Smooth muscle cell (in vitro differentiated cells): ENCODE measurements around the gene ATOX1. TPM values are rescaled to one million over a fixed set of nuclear protein-coding genes. Genes with fewer than 3 reads are reported as not detected.
A peak's percentile ranks its signal among the peaks of the same experiment; 100 is the strongest.

Experiments
- DNase-seq: peaks from one replicate; lab custom pipeline; 2025; ENCODE audit not compliant: unreplicated experiment; lab: John Stamatoyannopoulos, UW
- H2AFZ ChIP-seq: fragments of 200-600 bp; sonication (generic); 2 replicates; pipeline ENCODE4 v1.6.0; 2016; ENCODE audit warnings: antibody characterized with exemption, low read depth, mild to moderate bottlenecking
- H3F3A ChIP-seq: fragments of 200-600 bp; sonication (generic); 2 replicates; pipeline ENCODE4 v1.6.0; 2017; ENCODE audit warnings: antibody characterized with exemption, low read depth
- H3K27ac ChIP-seq: fragments of 200-600 bp; sonication (generic); 2 replicates; pipeline ENCODE4 v1.5.1; 2016; ENCODE audit warnings: low read depth, mild to moderate bottlenecking
- H3K27me3 ChIP-seq: fragments of 200-600 bp; sonication (generic); 2 replicates; pipeline ENCODE4 v1.6.1; 2016; ENCODE audit warnings: low read depth, mild to moderate bottlenecking
- H3K36me3 ChIP-seq: fragments of 200-600 bp; sonication (generic); 2 replicates; pipeline ENCODE4 v1.5.1; 2016; ENCODE audit warnings: low read depth
- H3K4me1 ChIP-seq: fragments of 200-600 bp; sonication (generic); 2 replicates; pipeline ENCODE4 v1.5.1; 2016; ENCODE audit warnings: low read depth
- H3K4me2 ChIP-seq: fragments of 200-600 bp; sonication (generic); 2 replicates; pipeline ENCODE4 v1.6.0; 2016; ENCODE audit warnings: mild to moderate bottlenecking
- H3K4me3 ChIP-seq: fragments of 200-600 bp; sonication (generic); 2 replicates; pipeline ENCODE4 v1.5.1; 2016; ENCODE audit warnings: mild to moderate bottlenecking
- H3K79me2 ChIP-seq: fragments of 200-600 bp; sonication (generic); 2 replicates; pipeline ENCODE4 v1.6.0; 2016; ENCODE audit warnings: low read depth, mild to moderate bottlenecking
- H3K9ac ChIP-seq: fragments of 200-600 bp; sonication (generic); 2 replicates; pipeline ENCODE4 v1.6.0; 2016; ENCODE audit warnings: low read depth
- H3K9me3 ChIP-seq: fragments of 200-600 bp; sonication (generic); replicated peaks from 2 replicates; pipeline ENCODE4 v1.5.1; 2016; ENCODE audit warnings: low read depth
- H4K20me1 ChIP-seq: fragments of 200-600 bp; sonication (generic); 2 replicates; pipeline ENCODE4 v1.6.0; 2016; ENCODE audit warnings: low read depth
- WGBS: methylation state at CpG from one replicate; pipeline ENCODE4 v1.1.7; 2016; ENCODE audit warnings: low lambda C conversion rate; 5-methylcytosine and 5-hydroxymethylcytosine counted together
- polyA plus RNA-seq: library from polyadenylated mRNA; unstranded; fragments of >200 nt; fragmentation: Nextera tagmentation; extraction: Ambion mirVana; gene quantifications from 2 replicates; pipeline ENCODE4 v1.2.1, GENCODE V29; 2016
- small RNA-seq: library from RNA; depleted of rRNA; stranded (forward); fragments of <200 nt; gene quantifications from one replicate; pipeline ENCODE3, GENCODE V24; 2014
- total RNA-seq: library from RNA; depleted of rRNA; stranded (reverse); fragments of >200 nt; gene quantifications from 2 replicates; pipeline ENCODE4 v1.2.3, GENCODE V29; 2014
- TF ChIP-seq, protein P1 (sequence below): fragments of 200-600 bp; sonication (generic); IDR thresholded peaks from 2 replicates; pipeline ENCODE4 v1.5.1; 2017; ENCODE audit warnings: borderline replicate concordance, mild to moderate bottlenecking, antibody characterized with exemption; ENCODE audit not compliant: insufficient read depth, poor library complexity, severe bottlenecking

ATOX1 gene
- total and polyA plus RNA-seq, 2 experiments from 2014 or later = 73.3 to 315 TPM

DNA sequence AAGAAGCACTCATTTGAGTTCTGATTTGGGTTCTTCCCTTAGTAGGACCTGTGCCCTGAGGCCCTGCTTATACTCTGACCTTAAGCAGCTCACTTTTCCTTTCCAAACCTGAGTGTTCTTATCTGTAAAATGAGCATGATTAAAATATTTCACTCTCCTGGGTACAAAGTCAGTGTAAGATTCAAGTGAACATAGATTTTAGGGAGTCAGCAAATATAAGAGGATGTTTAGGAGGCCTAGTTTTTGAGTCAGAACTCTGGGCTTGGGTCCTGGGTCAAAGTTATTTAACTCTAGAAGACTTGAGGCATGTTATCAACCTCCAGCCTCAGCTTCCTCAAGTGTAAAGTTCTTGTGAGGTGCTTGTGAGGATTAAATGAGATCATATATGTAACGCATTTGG lies 63.0 kb downstream of the ATOX1 start:
- Histone ChIP-seq H2AFZ (peak overlapping the region; percentile 62), H3F3A (peaks cover 45% of the 10 kb centered on the region), H3K4me1 (peaks cover 27% of the 10 kb centered on the region), H3K79me2 (no peaks in the 10 kb centered on the region), H3K9ac (peak overlapping the region; percentile 85), H3K4me3 (no peak overlapping the region), H4K20me1 (no peaks in the 10 kb centered on the region), H3K27me3 (no peaks in the 10 kb centered on the region), H3K9me3 (no peaks in the 10 kb centered on the region), H3K4me2 (peak overlapping the region; percentile 65), H3K27ac (peak overlapping the region; percentile 100), H3K36me3 (no peaks in the 10 kb centered on the region)
- TF ChIP-seq, protein P1, sequence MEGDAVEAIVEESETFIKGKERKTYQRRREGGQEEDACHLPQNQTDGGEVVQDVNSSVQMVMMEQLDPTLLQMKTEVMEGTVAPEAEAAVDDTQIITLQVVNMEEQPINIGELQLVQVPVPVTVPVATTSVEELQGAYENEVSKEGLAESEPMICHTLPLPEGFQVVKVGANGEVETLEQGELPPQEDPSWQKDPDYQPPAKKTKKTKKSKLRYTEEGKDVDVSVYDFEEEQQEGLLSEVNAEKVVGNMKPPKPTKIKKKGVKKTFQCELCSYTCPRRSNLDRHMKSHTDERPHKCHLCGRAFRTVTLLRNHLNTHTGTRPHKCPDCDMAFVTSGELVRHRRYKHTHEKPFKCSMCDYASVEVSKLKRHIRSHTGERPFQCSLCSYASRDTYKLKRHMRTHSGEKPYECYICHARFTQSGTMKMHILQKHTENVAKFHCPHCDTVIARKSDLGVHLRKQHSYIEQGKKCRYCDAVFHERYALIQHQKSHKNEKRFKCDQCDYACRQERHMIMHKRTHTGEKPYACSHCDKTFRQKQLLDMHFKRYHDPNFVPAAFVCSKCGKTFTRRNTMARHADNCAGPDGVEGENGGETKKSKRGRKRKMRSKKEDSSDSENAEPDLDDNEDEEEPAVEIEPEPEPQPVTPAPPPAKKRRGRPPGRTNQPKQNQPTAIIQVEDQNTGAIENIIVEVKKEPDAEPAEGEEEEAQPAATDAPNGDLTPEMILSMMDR = no peak
- WGBS = 23% methylated on average over 1 of the region's 1 CpG
- no peak for DNase-seq

DNA sequence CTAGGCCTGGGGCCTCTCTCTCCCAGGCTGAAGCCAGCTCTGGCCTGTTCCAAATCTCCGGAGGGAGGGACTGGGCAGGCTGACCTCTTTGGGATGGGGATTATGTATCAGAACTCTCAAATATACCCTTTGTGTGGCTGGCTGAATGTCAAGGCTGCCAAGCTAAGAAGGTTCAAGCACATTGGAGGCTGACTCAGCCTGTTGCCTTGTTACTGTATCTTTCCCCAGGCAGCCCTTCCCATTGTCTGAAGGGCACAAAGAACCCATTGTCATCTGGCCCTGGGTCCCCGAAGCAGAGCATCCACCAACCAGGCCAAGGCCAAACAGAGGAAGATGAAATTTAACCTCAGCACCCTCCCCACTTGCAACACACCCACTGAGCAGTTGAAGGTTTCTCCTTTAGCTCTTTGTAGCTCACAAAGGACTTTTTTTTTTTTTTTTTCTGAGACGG lies 64.4 kb downstream of the ATOX1 start:
- Histone ChIP-seq H3K4me1 (peaks cover 27% of the 10 kb centered on the region), H3K9me3 (no peaks in the 10 kb centered on the region), H2AFZ (no peak overlapping the region), H3K36me3 (no peaks in the 10 kb centered on the region), H3K27ac (peak overlapping the region; percentile 100), H3K4me2 (no peak overlapping the region), H4K20me1 (no peaks in the 10 kb centered on the region), H3K4me3 (no peak overlapping the region), H3K9ac (no peak overlapping the region), H3F3A (peaks cover 38% of the 10 kb centered on the region), H3K27me3 (no peaks in the 10 kb centered on the region), H3K79me2 (no peaks in the 10 kb centered on the region)
- DNase-seq = no peak
- TF ChIP-seq, protein P1 = no peak
- WGBS = 56% methylated on average over 3 of the region's 3 CpGs

Small RNAs within 50 kb of the gene (small RNA-seq; reads per million reads assigned to genes)
- not detected for gene RN7SKP232

Other genes with a start within 250 kb of the ATOX1 start
- 7.0 and 10.1 TPM in 2 replicates for gene FAT2, start 167.3 kb downstream of the ATOX1 start, total RNA-seq
- 0.65 and 3.8 TPM in 2 replicates for gene FAT2, start 167.3 kb downstream of the ATOX1 start, polyA plus RNA-seq
- gene SPARC, start 71.7 kb downstream of the ATOX1 start, total RNA-seq = 7,113 and 8,137 TPM in 2 replicates
- gene SPARC, start 71.7 kb downstream of the ATOX1 start, polyA plus RNA-seq = 13,534 and 19,518 TPM in 2 replicates
- 96.8 and 99.4 TPM in 2 replicates for gene G3BP1, start 13.3 kb upstream of the ATOX1 start, total RNA-seq
- gene G3BP1, start 13.3 kb upstream of the ATOX1 start, polyA plus RNA-seq = 63.2 and 69.5 TPM in 2 replicates
- gene GLRA1, start 166.2 kb upstream of the ATOX1 start, total RNA-seq = not detected in 2 replicates
- gene GLRA1, start 166.2 kb upstream of the ATOX1 start, polyA plus RNA-seq = not detected in 2 replicates